Measurements from ENCODE around the gene APP.
"Not testable (repeated sequence)": the region's sequence is repeated elsewhere in the genome, so short reads cannot be mapped to it uniquely, and the experiment has no call there.

APP gene

GRCh38 chr21:26098772-26099397 is 71.7 kb downstream of the APP start:
- no peak for DNase-seq (ENCODE audit: low spot score)

DNA sequence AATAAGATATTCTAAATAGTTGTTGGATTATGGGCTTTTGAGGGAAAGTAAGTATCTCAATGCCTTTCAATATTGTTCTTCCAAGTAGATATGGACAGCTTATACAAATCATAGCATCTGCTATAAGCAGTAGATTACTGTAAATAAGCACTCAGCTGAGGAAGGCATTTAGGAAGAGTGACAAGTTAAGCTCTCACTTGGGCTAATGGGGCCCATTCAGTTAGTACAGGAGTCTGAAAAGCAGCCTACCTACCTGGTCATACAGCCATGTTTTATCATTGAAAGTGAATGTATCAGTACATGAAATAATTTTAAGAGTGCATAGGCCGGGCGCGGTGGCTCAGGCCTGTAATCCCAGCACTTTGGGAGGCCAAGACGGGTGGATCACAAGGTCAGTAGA is 73.1 kb downstream of the APP start:
- no peak for DNase-seq (ENCODE audit: low spot score)

GRCh38 chr21:26096494-26097371 is 73.8 kb downstream of the APP start:
- no peak for DNase-seq (ENCODE audit: low spot score)

DNA sequence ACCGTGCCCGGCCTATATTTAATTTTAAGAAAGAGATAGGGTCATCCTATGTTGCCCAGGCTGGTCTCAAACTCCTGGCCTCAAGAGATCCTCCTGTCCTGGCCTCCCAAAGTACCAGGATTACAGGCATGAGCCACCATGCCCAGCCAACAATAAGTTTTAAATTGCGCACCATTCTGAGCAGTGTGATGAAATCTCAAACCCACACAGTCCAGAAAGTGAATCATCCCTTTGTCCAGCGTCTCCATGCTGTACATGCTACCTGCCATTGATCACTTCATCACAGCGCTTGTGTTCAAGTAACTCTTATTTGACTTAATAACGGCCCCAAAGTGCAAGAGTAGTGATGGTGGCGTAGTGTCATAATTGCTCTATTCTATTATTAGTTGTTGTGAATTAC is 75.4 kb downstream of the APP start:
- DNase-seq (ENCODE audit: low spot score), result no peak

DNA sequence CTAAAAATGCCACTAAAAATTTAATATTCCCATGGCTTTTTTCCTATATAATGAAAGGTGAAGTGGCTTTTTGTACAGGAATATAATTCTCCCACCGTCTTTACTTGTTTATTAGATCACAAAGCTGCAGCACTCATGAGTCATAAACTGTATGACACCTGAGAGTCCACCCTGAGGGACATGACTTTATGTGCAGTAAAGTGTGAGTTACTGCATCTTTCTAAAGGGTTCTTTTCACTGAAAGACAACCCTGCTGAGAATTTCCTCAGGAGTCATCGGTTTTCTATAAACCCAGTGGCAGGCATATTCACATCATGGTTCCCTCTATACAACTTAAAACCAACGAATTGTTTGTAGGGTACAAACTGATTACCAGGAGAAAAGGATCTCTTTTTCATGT is 77.4 kb downstream of the APP start:
- DNase-seq (ENCODE audit: low spot score), result no peak

DNA sequence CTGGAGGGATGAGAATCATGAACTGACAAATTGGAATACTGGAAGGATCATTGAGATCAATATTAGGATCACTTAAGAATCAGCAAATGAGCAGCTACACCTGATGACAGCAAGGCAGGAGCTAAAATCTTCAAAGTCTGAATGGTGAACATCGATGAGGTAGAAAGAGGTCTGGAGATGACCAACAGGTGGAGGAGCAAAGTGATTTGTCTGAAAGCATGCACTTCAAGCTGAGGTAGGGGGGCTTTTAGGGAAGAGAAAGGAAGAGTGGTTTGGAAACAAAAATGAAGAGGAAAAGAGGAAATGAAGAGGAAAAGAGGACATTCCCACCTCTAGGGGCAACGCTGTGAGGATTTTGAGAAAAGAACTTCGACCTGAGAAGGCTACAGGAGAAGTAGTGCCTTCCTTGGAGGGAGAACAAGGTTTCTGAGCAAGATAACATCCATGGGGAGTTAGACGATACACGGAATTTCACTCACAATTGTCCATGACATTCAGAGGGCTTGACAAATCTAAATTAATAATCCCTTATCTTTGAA is 79.0 kb downstream of the APP start:
- no peak for DNase-seq (ENCODE audit: low spot score)

- DNase-seq (ENCODE audit: low spot score), result no peak
Measured at GRCh38 chr21:26089730-26090129, 80.8 kb downstream of the APP start.

DNA sequence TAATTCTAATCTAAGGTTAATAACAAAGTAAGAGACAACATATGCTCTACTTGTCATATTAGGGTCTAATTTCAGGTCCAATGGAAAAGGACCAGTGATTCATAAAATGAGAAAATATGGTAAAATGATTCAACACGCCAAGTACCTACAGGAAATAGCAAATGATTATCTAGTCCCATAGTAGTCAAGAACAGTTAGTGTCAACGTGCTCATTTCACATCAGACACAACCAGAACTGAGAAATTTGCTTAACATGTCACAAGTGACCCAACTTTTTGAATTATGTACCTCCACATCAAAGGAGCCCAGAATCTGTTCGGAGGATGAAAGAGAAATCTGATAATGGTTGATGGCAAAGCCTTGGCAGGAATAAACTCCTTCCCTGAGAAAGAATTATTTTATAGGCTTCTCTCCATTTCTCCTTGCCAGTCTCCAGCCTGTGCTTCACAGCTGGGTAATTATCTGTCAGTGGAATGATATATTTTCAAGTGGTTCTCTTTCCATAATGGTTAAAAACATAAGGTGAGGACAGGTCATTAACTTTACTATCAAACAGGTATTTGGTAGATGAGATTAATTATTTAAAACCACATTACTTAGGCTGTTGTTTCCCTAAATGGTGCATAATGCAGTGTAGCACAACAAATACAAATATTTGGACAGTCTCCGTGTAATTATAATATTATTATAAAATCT is 83.2 kb downstream of the APP start:
- DNase-seq (ENCODE audit: low spot score), result no peak

GRCh38 chr21:26085882-26086281 is 84.7 kb downstream of the APP start:
- DNase-seq (ENCODE audit: low spot score), result no peak

GRCh38 chr21:26085127-26085526 is 85.4 kb downstream of the APP start:
- DNase-seq (ENCODE audit: low spot score), result no peak

- no peak for DNase-seq (ENCODE audit: low spot score)
Measured at GRCh38 chr21:26082549-26082948, 88.0 kb downstream of the APP start.

GRCh38 chr21:26081175-26081760 is 89.3 kb downstream of the APP start:
- not testable (repeated sequence) for DNase-seq (ENCODE audit: low spot score)

DNA sequence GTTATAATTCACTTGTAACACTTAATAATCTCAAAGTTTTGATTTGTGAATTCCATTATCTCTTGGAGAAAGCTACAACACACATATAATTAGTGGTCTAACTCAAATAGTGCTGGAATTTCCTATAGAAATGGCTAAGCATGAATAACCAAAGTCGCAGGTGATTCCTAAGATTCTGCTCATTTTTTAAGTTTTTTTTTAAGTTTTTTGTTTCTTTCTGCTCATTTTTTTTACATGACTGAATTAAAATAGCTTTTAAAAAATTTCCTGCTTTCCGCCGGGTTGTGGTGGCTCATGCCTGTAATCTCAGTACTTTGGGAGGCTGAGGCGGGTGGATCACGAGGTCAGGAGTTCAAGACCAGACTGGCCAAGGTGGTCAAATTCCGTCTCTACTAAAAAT is 90.4 kb downstream of the APP start:
- DNase-seq (ENCODE audit: low spot score), result no peak

DNA sequence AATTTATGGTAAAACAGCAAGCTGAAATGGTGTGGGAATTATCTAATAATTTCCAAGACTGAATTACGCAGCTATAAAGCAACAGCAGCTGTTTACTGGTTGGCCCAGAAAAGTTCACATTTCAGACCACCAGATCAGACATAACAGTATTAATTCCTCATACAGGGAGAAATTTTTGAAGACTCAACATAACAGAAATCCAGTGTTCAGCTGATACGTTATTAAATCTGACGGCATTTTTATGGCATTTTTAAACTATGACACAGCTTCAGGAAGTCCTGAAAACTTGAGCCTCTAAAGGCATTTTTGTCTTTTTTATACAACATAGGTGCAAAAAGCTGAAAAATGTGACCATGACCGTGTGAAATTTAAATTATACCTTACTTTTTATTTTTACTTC is 91.2 kb downstream of the APP start:
- DNase-seq (ENCODE audit: low spot score), result no peak

- DNase-seq (ENCODE audit: low spot score), result no peak
Measured at GRCh38 chr21:26077521-26077920, 93.0 kb downstream of the APP start.

DNA sequence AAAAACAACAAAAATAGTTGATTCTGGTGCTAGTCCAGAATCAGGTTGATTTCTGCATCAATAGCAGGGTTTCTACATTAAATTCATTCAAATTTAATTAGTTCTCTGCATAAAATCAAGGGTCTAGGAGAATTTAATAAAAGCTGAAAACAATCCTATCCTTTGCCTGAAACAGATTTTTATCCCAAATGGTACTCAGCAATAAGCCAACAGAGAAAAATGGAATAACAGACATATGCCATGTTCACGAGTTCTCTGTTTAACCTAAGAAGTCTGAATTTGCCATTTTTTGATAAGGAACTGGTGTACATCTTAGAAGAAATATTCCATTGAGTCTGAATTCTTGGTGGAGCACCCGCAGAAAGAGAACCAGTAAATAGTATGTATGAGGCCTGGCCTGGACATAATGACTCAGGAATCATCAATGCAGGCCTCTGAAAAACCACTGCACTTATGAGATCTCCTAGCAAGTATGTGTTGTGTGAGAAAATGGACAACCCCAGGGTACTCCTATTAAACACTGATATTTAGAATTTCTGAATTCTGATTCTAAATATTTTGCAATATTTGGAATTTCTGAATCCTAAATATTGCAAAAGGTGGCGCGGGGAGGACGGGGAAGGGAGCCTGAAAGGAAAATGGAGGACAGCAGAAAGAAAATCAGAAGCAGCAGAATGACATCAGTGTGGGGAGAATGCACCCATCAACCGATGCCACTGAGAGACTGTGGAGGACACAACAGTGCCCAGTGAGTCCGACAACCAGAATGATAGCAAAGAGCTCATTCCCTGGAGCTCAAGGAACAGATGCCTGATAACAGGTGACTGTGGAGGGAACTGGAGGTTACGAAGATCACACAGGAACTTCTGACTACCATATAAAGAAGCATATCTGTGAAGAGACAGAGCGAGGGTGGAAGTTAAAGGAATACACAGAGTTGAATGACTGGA is 97.6 kb downstream of the APP start:
- no peak for DNase-seq (ENCODE audit: low spot score)

DNA sequence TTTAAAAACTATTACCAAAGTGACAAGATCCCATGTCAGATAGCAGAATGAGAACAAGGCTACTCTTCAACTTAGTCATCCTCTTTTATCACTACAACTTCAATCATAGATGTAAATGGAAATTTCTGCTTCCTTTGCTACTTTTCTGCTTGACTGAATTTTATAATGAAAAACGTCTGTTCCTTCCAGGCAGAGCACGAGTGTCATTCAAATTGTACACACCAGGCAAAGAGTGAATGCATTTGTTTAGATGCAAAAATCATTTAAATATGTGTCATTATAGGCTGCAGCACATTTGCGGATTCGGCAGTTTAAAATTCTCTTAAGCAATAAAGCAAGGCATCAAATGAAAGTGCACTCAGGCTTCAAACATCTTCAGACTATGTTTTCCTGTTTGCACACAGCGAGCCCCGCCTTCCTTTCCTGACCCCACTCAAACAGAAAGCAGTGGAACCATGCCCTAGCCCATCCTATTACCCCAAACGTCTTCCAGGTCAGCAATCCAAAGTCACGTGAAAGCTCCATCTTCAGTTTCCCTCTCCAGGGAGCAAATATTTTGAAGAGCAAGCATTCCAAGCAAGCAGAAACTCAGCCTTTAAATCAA is 99.6 kb downstream of the APP start:
- DNase-seq (ENCODE audit: low spot score), result peak; percentile 39

DNA sequence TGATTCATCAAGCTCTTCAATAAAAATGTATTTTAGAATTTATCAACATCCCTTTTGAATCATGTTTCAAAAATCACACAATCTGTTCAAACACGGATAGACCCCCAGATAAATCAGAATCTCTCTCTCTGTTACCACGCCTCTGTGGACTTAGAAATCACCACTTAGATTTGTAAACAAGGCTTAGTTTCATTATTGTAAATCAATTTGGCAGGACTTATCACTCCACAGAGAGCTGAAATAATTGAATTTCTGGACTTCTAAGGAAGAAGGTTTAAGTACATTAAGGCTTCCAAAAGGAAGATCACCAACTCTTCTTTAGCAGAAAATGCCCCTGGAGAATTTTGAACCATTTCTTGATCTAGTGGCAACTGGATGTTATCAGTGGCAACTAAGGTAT is 100.4 kb downstream of the APP start:
- no peak for DNase-seq (ENCODE audit: low spot score)

GRCh38 chr21:26068776-26069175 is 101.8 kb downstream of the APP start:
- no peak for DNase-seq (ENCODE audit: low spot score)

DNA sequence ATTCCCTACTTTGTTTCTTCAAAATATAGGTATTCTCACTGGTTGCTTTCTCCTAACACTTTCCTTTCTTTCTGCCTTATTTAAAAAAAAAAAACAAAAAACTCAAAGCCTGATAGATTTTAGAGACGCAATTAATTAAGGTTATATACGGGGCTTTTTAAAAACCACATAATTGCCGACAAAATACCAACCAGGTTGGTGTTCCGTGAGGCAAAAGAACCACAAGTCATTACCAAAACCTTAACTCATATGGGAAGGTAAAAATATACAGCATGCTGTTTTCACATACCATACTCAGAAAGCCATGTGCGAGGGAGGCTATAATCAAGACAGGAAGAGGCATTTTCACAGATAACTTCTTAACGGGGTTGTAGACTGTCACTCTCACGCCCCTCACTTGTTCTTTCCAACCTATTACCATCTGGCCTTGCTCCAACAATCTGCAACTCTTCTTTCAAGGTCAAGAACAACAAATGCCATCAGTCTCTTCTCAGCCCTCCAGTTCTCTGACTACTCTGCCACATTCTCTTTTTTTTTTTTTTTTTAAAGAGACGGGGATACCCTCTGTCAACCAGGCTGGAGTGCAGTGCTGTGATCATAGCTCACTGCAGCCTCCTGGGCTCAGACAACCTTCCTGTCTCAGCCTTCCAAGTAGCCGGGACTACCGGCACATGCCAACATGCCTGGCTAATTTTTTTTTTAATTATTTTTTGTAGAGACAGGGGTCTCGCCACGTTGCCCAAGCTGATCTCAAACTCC is 102.6 kb downstream of the APP start:
- DNase-seq (ENCODE audit: low spot score), result no peak
